Fibroblast of lung (primary cell): ENCODE data around the gene TBC1D22B. TPM values are rescaled to one million over a fixed set of nuclear protein-coding genes. Genes with fewer than 3 reads are reported as not detected.

ENCODE experiments used
- DNase-seq, 2 donors: peaks; one replicate each; pipeline versions ENCODE4 v3.0.0 to v3.0.0-alpha.2; 2010; ENCODE audit warnings: low read depth in 2 of 2
- H2AFZ ChIP-seq: 2 replicates; pipeline ENCODE4 v1.5.1; 2012; ENCODE audit warnings: low read length, control low read depth, inconsistent platforms
- H3K27ac ChIP-seq: 2 replicates; pipeline ENCODE4 v1.5.1; 2011; ENCODE audit warnings: low read length, control low read depth; ENCODE audit not compliant: insufficient read depth
- H3K27me3 ChIP-seq: 2 replicates; pipeline ENCODE4 v1.5.1; 2011; ENCODE audit warnings: mild to moderate bottlenecking, low read length; ENCODE audit not compliant: control insufficient read depth, insufficient read depth
- H3K36me3 ChIP-seq: 2 replicates; pipeline ENCODE4 v1.5.1; 2011; ENCODE audit warnings: low read length; ENCODE audit not compliant: control insufficient read depth, insufficient read depth
- H3K4me1 ChIP-seq: 2 replicates; pipeline ENCODE4 v1.5.1; 2011; ENCODE audit warnings: low read length; ENCODE audit not compliant: control insufficient read depth, insufficient read depth; ENCODE audit errors: extremely low read depth
- H3K4me2 ChIP-seq: 2 replicates; pipeline ENCODE4 v1.5.1; 2011; ENCODE audit warnings: low read length, control low read depth; ENCODE audit not compliant: insufficient read depth; ENCODE audit errors: extremely low read depth
- H3K4me3 ChIP-seq, 4 experiments: fragments of 200-600 bp in 1 of 4; sonication (generic) in 1 of 4; replicated peaks in 1 of 4; 2 replicates each; pipeline ENCODE4 v1.5.1; 2011 to 2016; ENCODE audit warnings: low read length in 4 of 4, low read depth in 3 of 4, mild to moderate bottlenecking in 3 of 4, control low read depth in 2 of 4, inconsistent platforms in 1 of 4, mixed read lengths in 1 of 4; ENCODE audit not compliant: insufficient read depth in 1 of 4; ENCODE audit errors: control extremely low read depth in 1 of 4
- H3K79me2 ChIP-seq: 2 replicates; pipeline ENCODE4 v1.5.1; 2012; ENCODE audit warnings: mild to moderate bottlenecking, low read length, inconsistent platforms; ENCODE audit not compliant: control insufficient read depth, insufficient read depth
- H3K9ac ChIP-seq: 2 replicates; pipeline ENCODE4 v1.5.1; 2011; ENCODE audit warnings: mild to moderate bottlenecking, low read length, control low read depth; ENCODE audit not compliant: insufficient read depth
- H3K9me3 ChIP-seq: 2 replicates; pipeline ENCODE4 v1.5.1; 2012; ENCODE audit warnings: low read depth, low read length; ENCODE audit not compliant: control insufficient read depth, insufficient read depth
- H4K20me1 ChIP-seq: 2 replicates; pipeline ENCODE4 v1.5.1; 2011; ENCODE audit warnings: low read length; ENCODE audit not compliant: control insufficient read depth, insufficient read depth; ENCODE audit errors: extremely low read depth
- CTCF ChIP-seq, 2 donors: IDR thresholded peaks in 1 of 2; conservative IDR thresholded peaks in 1 of 2; 1 replicate in 1 of 2; 2 replicates in 1 of 2; pipeline ENCODE4 v1.5.1; 2011 to 2012; ENCODE audit warnings: low read length in 2 of 2, control low read depth in 1 of 2, inconsistent platforms in 1 of 2, low read depth in 1 of 2, mild to moderate bottlenecking in 1 of 2
- EZH2 ChIP-seq: IDR thresholded peaks from 2 replicates; pipeline ENCODE4 v1.5.1; 2012; ENCODE audit warnings: low read length, control low read depth, mild to moderate bottlenecking; ENCODE audit errors: missing control alignments
- polyA plus RNA-seq, 2 donors: library from polyadenylated mRNA; depleted of rRNA in 1 of 2; stranded (reverse) in 1 of 2; unstranded in 1 of 2; fragments of >200 nt; gene quantifications; 2 replicates each; pipeline ENCODE4 v1.2.1, GENCODE V29; 2011 to 2012; ENCODE audit warnings: missing spikeins in 1 of 2
- total RNA-seq: library from RNA; depleted of rRNA; stranded (reverse); fragments of >200 nt; gene quantifications from 2 replicates; pipeline ENCODE4 v1.2.1, GENCODE V29; 2014

The TBC1D22B gene
- total and polyA plus RNA-seq, 2 donors (not counting 1 experiment from before 2014, with no cell fraction given): 6.3 to 9.7 TPM

- H3K27ac ChIP-seq: no peak overlapping the region
- H3K9me3 ChIP-seq: no peaks in the 10 kb centered on the region
- no peaks in the 10 kb centered on the region for H3K36me3 ChIP-seq
- no peaks in the 10 kb centered on the region for H3K27me3 ChIP-seq
- H3K4me2 ChIP-seq: no peak overlapping the region
- no peak for TF ChIP-seq EZH2
- TF ChIP-seq CTCF (conservative IDR thresholded peaks at IDR 0.05 in 1 of 2, IDR thresholded peaks at IDR 0.05 in 1 of 2; ENCODE audit: low read depth in 1 of 2, low read length in 2 of 2): no peak
- no peak overlapping the region for H2AFZ ChIP-seq
- peaks cover 2% of the 10 kb centered on the region for H3K4me1 ChIP-seq
- H3K4me3 ChIP-seq: no peak overlapping the region
- H4K20me1 ChIP-seq: no peaks in the 10 kb centered on the region
- no peaks in the 10 kb centered on the region for H3K79me2 ChIP-seq
- no peak for DNase-seq
- H3K9ac ChIP-seq: no peak overlapping the region
Observed at GRCh38 chr6:37225350-37226169, 32.0 kb upstream of the TBC1D22B start.

GRCh38 chr6:37230104-37230503 is 27.5 kb upstream of the TBC1D22B start:
- no peaks in the 10 kb centered on the region for H3K36me3 ChIP-seq
- H2AFZ ChIP-seq: no peak overlapping the region
- H3K27me3 ChIP-seq: no peaks in the 10 kb centered on the region
- no peak overlapping the region for H3K4me2 ChIP-seq
- H3K4me3 ChIP-seq: no peak overlapping the region
- no peak overlapping the region for H3K27ac ChIP-seq
- H3K9me3 ChIP-seq: no peaks in the 10 kb centered on the region
- no peak for TF ChIP-seq EZH2
- H4K20me1 ChIP-seq: no peaks in the 10 kb centered on the region
- no peak for DNase-seq
- H3K79me2 ChIP-seq: no peaks in the 10 kb centered on the region
- H3K9ac ChIP-seq: no peak overlapping the region
- H3K4me1 ChIP-seq: no peaks in the 10 kb centered on the region

GRCh38 chr6:37232430-37233017 is 25.0 kb upstream of the TBC1D22B start:
- H3K27ac ChIP-seq: no peak overlapping the region
- no peak overlapping the region for H3K4me2 ChIP-seq
- no peaks in the 10 kb centered on the region for H3K27me3 ChIP-seq
- no peak overlapping the region for H2AFZ ChIP-seq
- no peaks in the 10 kb centered on the region for H4K20me1 ChIP-seq
- no peaks in the 10 kb centered on the region for H3K36me3 ChIP-seq
- no peaks in the 10 kb centered on the region for H3K4me1 ChIP-seq
- no peaks in the 10 kb centered on the region for H3K79me2 ChIP-seq
- H3K4me3 ChIP-seq: no peak overlapping the region
- H3K9ac ChIP-seq: no peak overlapping the region
- no peak for DNase-seq
- TF ChIP-seq CTCF (conservative IDR thresholded peaks at IDR 0.05 in 1 of 2, IDR thresholded peaks at IDR 0.05 in 1 of 2; ENCODE audit: low read depth in 1 of 2, low read length in 2 of 2) (no peak), EZH2 (no peak)
- no peaks in the 10 kb centered on the region for H3K9me3 ChIP-seq
